Astrocyte of the cerebellum (primary cell): Measurements from ENCODE around the gene STX4.

Source experiments
- DNase-seq: peaks from one replicate; pipeline ENCODE4 v3.0.0-alpha.2; 2011; ENCODE audit warnings: low read depth
- H3K4me3 ChIP-seq: 2 replicates; pipeline ENCODE4 v1.5.1; 2011; ENCODE audit warnings: mild to moderate bottlenecking, low read depth, low read length, moderate library complexity
- CTCF ChIP-seq: IDR thresholded peaks from 2 replicates; pipeline ENCODE4 v1.5.1; 2012; ENCODE audit warnings: low read length, low read depth, moderate library complexity, mild to moderate bottlenecking; ENCODE audit errors: missing control alignments
- in situ Hi-C: cut with HindIII; loops from 2 replicates; pipeline ENCODE4 v1.10.0; 2017; ENCODE audit warnings: low sequenced_read_pairs

The STX4 gene

GRCh38 chr16:31000671-31001382 is 32.5 kb upstream of the STX4 start:
- TF ChIP-seq CTCF = no peak
- DNase-seq = no peak
- in situ Hi-C loops = loop anchor here (5.0 kb wide), 1 partner anchor 61 kb away; no protein-coding TSS in a partner anchor
- H3K4me3 ChIP-seq = no peak overlapping the region

- DNase-seq = no peak
- in situ Hi-C loops = loop anchor here (5.0 kb wide), 1 partner anchor 61 kb away; no protein-coding TSS in a partner anchor
- TF ChIP-seq CTCF = no peak
- no peak overlapping the region for H3K4me3 ChIP-seq
These were observed 31.7 kb upstream of the STX4 start for GRCh38 chr16:31001507-31002249.

GRCh38 chr16:31002250-31002700 is 31.1 kb upstream of the STX4 start:
- in situ Hi-C loops = loop anchor here (5.0 kb wide), 1 partner anchor 60 kb away; no protein-coding TSS in a partner anchor
- H3K4me3 ChIP-seq = no peak overlapping the region
- no peak for TF ChIP-seq CTCF
- no peak for DNase-seq

- no peak overlapping the region for H3K4me3 ChIP-seq
- no peak for TF ChIP-seq CTCF
- in situ Hi-C loops = loop anchor here (5.0 kb wide), 1 partner anchor 59 kb away; no protein-coding TSS in a partner anchor
- DNase-seq = no peak
These were observed 30.5 kb upstream of the STX4 start for GRCh38 chr16:31002862-31003341.

- no peak overlapping the region for H3K4me3 ChIP-seq
- no peak for DNase-seq
- in situ Hi-C loops = loop anchor here (5.0 kb wide), 1 partner anchor 59 kb away; no protein-coding TSS in a partner anchor
- TF ChIP-seq CTCF = no peak
These were observed 29.6 kb upstream of the STX4 start for GRCh38 chr16:31003744-31004143.

- TF ChIP-seq CTCF = no peak
- in situ Hi-C loops = loop anchor here (5.0 kb wide), 1 partner anchor 58 kb away; no protein-coding TSS in a partner anchor
- no peak for DNase-seq
- H3K4me3 ChIP-seq = no peak overlapping the region
These were observed 28.7 kb upstream of the STX4 start for GRCh38 chr16:31004658-31005057.
